Cardiac septum (tissue), 1 donor: ENCODE results near the gene XPNPEP2. TPM values are rescaled to one million over a fixed set of nuclear protein-coding genes. Genes with fewer than 3 reads are reported as not detected.
"Not testable (repeated sequence)": the region's sequence is repeated elsewhere in the genome, so short reads cannot be mapped to it uniquely, and the experiment has no call there.

Experiments used
- DNase-seq: peaks from one replicate; pipeline ENCODE4 v3.0.0-alpha.2; 2020; ENCODE audit warnings: low spot score
- intact Hi-C: fragments of 100-400 bp; cut with DNase I; formaldehyde crosslinking; loops from one replicate; pipeline ENCODE4 v1.14.0; 2022
- total RNA-seq: library from RNA; stranded (reverse); fragmentation: NEBNext Ultra II Directional; extraction: Animal tissue kit (Norgen Biotek cat#: 25700); gene quantifications from one replicate; pipeline ENCODE4 v1.2.1, GENCODE V29; 2021
- donor health status: DM: no; HTN: no; CAD: no.

XPNPEP2 gene
- total RNA-seq, 1 donor from 2014 or later: 0.22 TPM

- intact Hi-C loops: loop anchor here (2.0 kb wide), 1 partner anchor 40 kb away; no protein-coding TSS in a partner anchor
- DNase-seq: peak; percentile 69
Observed at GRCh38 chrX:129718676-129719075, 20.1 kb upstream of the XPNPEP2 start.

- intact Hi-C loops: loop anchor here (2.0 kb wide), 1 partner anchor 40 kb away; no protein-coding TSS in a partner anchor
- DNase-seq: no peak
Observed at GRCh38 chrX:129719268-129719667, 19.5 kb upstream of the XPNPEP2 start.

DNA sequence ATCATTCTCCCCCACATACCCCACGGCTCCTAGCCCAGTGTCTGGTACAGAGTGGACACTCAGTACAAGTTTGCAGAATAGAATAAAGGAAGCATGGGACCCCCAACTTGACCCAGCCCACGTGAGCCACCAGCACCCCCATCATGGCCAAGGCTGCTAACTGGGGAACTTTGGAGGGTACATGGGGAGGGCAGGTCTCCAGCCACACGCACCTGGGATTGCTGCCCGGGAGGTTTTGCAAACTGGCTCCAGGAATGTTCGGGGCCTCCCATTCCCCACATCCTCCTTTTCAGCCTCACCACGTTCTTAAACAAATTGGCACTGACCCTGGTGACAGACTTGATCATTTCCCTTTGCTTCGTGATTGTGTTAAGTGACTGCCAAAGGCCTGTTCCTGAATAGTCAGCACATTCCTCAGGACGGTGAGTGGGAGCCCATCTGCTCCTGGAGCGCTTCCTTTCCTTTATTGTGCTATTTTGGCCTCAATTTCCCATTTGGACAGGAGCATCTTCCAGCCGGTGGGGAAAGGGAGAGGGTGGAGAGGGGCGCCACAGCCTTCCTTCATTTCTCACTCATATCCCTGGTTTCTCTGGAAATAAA lies 18.7 kb upstream of the XPNPEP2 start:
- peak; percentile 47 for DNase-seq
- intact Hi-C loops: loop anchor here (2.0 kb wide), 1 partner anchor 41 kb away; no protein-coding TSS in a partner anchor

- no peak for DNase-seq
Observed at GRCh38 chrX:129720741-129721140, 18.0 kb upstream of the XPNPEP2 start.

GRCh38 chrX:129721414-129721813 lies 17.4 kb upstream of the XPNPEP2 start:
- DNase-seq: peak; percentile 36
- intact Hi-C loops: no loop called here

More at GRCh38 chrX:129720741-129721140, 18.0 kb upstream of the XPNPEP2 start:
- intact Hi-C loops: no loop called here

GRCh38 chrX:129721870-129722269 lies 16.9 kb upstream of the XPNPEP2 start:
- intact Hi-C loops: no loop called here
- DNase-seq: no peak

DNA sequence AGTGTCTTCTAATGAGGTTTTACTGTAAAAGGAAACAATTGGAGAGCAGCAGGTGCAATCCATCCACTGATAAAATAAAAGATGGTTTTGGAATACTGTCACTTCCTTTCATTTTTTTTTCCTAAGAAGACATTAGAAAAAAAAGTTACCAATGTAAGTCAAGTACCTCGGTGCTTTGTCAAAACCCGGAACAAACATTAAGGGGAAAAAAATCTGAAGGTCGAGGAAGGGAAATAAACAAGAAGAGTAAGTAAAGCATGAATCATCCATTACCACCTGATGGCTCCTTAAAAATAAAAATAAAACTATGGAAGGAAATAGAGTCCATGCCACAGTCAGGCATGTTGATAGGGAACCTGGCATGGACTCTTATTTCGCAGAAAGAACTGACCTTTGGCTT lies 15.3 kb upstream of the XPNPEP2 start:
- no peak for DNase-seq
- intact Hi-C loops: no loop called here

DNA sequence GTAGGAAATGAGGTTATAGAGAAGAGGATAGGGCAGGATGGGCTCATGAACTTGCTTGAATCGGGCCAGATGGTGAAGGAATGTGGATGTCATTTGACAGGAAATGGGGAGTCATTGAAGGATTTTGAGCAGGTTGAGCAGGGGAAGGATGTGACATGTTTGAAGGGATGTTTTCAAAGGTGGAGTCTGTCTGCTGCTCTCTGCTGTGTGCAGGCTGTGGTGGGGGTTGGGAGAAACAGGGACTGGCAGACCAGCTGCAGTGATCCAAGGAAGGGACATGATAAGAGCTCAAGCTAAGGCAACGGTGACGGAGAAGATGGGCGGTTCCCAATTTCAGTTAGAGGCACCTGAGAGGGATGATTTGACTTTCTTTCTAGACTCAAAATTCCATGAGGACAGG lies 14.0 kb upstream of the XPNPEP2 start:
- peak; percentile 71 for DNase-seq
- intact Hi-C loops: loop anchor here (2.0 kb wide), 1 partner anchor 118 kb away; no protein-coding TSS in a partner anchor

DNA sequence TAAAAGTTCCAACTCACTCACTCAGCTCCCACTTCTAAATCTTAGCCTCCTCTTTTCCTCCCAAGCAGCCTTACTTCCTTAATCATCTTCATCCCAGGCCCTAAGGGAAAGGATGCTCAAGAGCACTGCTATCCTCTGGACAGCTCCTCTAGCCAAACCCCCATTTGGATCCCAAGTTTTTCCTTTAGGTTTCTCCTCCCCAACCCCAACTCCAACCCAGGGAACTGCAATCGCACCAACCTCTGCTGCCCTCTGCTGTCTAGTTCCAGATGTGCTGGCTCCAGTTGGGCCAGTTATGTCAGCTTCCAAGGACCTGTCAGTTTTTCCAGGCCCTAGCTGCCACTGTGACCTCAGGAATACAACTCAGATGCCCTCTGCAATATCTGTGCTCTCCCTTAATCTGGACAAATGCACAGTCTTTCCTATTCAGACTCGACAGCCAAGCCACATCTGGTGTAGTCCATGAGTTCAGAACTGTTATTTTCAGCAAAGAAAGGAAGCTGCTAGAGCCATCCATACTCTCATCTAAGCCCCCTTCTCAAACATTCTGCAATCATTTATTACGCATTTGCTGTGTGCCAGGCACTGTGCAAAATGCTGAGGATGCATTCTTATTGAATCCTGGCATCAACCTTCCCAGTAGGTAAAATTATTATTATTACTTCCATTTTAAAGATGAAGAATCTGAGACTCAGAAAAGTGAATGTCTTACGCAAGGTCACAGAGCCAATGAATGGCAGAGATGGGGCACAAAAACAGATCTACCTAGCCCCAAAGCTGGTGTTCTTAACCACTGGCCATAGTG lies 12.3 kb upstream of the XPNPEP2 start:
- DNase-seq: peak; percentile 81
- intact Hi-C loops: loop anchor here (1.0 kb wide), 1 partner anchor 89 kb away; no protein-coding TSS in a partner anchor

GRCh38 chrX:129728061-129728460 lies 10.7 kb upstream of the XPNPEP2 start:
- no peak for DNase-seq
- intact Hi-C loops: no loop called here

- DNase-seq: no peak
- intact Hi-C loops: no loop called here
Observed at GRCh38 chrX:129731228-129731627, 7.6 kb upstream of the XPNPEP2 start.

DNA sequence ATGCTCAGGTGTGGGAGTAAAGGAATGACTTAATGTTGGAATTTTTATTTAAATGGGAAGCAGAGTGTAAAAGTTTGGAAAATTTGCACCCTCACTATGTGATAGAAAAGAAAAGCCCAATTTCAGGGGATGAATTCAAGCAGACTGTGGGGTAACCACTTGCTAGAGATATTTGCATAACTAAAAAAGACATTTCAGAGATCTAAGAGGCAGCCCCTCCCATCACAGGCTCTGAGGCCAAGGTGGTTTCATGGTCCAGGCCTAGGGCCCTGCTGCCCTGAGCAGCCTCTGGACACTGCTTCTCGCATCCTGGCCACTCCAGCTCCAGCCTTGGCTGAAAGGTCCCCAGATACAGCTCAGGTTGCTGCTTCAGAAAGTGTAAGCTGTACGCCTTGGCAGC lies 5.9 kb upstream of the XPNPEP2 start:
- no peak for DNase-seq
- intact Hi-C loops: no loop called here

GRCh38 chrX:129733335-129733734 lies 5.4 kb upstream of the XPNPEP2 start:
- intact Hi-C loops: no loop called here
- no peak for DNase-seq

GRCh38 chrX:129736491-129736890 lies 2.3 kb upstream of the XPNPEP2 start:
- intact Hi-C loops: no loop called here
- peak; percentile 35 for DNase-seq

DNA sequence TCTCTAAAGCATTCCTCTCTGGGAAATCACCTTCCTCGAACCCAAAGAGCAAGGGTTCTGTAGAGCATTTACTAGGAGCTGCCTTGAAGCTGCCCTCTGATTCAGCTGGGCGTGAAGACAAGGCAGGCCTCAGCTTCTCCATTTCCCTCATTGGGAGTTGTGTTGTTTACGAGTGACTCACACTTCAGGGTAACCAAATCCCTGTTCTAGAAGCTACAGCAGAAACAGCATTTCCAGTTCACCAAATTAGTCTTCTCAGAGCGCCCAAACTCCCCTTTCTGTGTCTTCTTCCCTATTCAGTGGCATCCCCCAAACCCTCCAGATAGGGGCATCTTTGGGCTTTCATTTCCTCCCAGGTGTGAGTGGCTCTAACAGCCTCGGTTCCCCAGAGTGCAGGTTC lies 863 bp upstream of the XPNPEP2 start:
- intact Hi-C loops: no loop called here
- peak; percentile 26 for DNase-seq

DNA sequence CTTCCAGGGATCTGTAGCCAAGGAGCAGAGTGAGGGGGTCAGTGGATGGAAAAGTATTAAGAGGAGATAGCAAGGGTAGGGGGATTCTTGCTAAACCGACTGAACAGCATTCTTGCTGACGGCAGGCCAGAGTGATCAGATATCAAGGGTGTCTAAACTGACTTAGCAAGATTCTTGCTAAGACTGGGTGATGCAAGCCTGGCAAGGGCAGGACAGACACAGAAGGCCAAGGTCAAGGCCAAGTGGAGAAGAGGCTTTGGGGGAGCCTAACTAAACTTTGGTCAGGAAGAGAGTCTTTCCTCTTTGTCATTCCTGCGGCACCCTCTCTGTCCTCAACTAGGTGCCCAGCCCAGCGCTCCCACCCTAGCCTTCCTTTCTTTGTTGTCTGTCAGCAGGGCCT lies 799 bp downstream of the XPNPEP2 start:
- peak; percentile 24 for DNase-seq
- intact Hi-C loops: no loop called here

- intact Hi-C loops: no loop called here
- peak; percentile 68 for DNase-seq
Observed at GRCh38 chrX:129741880-129742758, 3.3 kb downstream of the XPNPEP2 start.

- intact Hi-C loops: not testable (repeated sequence)
- peak; percentile 39 for DNase-seq
Observed at GRCh38 chrX:129742759-129743152, 4.0 kb downstream of the XPNPEP2 start.

DNA sequence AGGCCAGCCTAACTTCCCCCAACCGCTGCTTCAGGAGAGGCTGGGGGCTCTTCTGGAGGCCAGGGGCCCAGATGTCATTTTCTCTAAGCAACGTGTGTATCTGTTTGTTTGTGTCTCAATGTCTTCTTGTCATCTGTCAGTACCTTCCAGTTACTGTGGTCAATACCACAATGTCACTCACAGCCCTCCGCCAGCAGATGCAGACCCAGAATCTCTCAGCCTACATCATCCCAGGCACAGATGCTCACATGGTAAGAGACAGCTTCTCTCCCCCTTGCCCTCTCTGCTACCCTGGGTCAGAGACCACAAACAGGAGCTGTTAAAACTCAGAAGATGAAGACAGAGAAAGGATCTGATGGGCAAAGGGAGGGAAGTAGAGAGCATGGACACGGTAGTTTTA lies 5.0 kb downstream of the XPNPEP2 start:
- intact Hi-C loops: no loop called here
- DNase-seq: no peak

DNA sequence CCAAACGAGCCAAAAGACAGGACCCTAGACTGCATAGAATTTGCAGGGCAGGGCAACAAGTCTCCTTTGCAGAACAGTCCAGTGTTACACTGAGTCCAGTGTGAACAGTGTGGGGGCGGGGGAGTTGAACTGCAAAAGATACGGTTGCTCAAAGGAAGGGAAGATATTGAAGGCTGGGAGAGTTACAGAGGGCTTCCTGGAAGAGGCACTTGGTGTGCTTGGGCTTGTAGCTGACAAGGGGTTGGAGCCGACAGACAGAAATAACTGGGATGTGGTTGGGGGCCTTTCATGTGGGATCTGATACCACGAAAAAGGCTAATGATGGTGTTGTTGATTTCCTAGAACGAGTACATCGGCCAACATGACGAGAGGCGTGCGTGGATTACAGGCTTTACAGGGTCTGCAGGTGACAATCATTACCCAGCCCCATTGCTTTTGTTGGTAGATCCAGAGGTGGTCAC lies 6.1 kb downstream of the XPNPEP2 start:
- intact Hi-C loops: no loop called here
- peak; percentile 62 for DNase-seq
